Mesendoderm (in vitro differentiated cells): Measurements from ENCODE around the gene TRPM3.
A peak's percentile ranks its signal among the peaks of the same experiment; 100 is the strongest.

ENCODE experiments used
- DNase-seq: peaks from one replicate; pipeline ENCODE4 v3.0.0; 2013
- H2AK5ac ChIP-seq: 2 replicates; pipeline ENCODE4 v1.6.1; 2013; ENCODE audit warnings: low read length, inconsistent platforms
- H2BK120ac ChIP-seq: 2 replicates; pipeline ENCODE4 v1.6.1; 2013; ENCODE audit warnings: low read depth, mild to moderate bottlenecking, low read length, moderate library complexity, mixed read lengths
- H2BK15ac ChIP-seq: replicated peaks from 2 replicates; pipeline ENCODE4 v1.6.1; 2013; ENCODE audit warnings: low read depth, mild to moderate bottlenecking, moderate library complexity
- H2BK5ac ChIP-seq: 2 replicates; pipeline ENCODE4 v1.6.1; 2013; ENCODE audit warnings: low read length, inconsistent platforms
- H3K18ac ChIP-seq: 2 replicates; pipeline ENCODE4 v1.6.1; 2013; ENCODE audit warnings: mild to moderate bottlenecking, low read length, mixed read lengths
- H3K23ac ChIP-seq: one replicate; pipeline ENCODE4 v1.6.1; 2013; ENCODE audit warnings: low read length
- H3K27ac ChIP-seq: 2 replicates; pipeline ENCODE4 v1.5.1; 2013; ENCODE audit warnings: low read depth, mild to moderate bottlenecking, inconsistent platforms, low read length, moderate library complexity
- H3K27me3 ChIP-seq: 2 replicates; pipeline ENCODE4 v1.6.1; 2013; ENCODE audit warnings: low read length, control low read depth, mild to moderate bottlenecking, inconsistent platforms; ENCODE audit not compliant: insufficient read depth, poor library complexity
- H3K36me3 ChIP-seq: 2 replicates; pipeline ENCODE4 v1.6.1; 2013; ENCODE audit warnings: low read length, inconsistent platforms; ENCODE audit not compliant: control insufficient read depth, insufficient read depth
- H3K4ac ChIP-seq: one replicate; pipeline ENCODE4 v1.6.1; 2013; ENCODE audit warnings: low read depth, mild to moderate bottlenecking, low read length, moderate library complexity
- H3K4me1 ChIP-seq: 2 replicates; pipeline ENCODE4 v1.6.1; 2013; ENCODE audit warnings: low read depth, low read length, inconsistent platforms; ENCODE audit not compliant: control insufficient read depth
- H3K4me2 ChIP-seq: 2 replicates; pipeline ENCODE4 v1.6.1; 2013; ENCODE audit warnings: low read length
- H3K4me3 ChIP-seq: 2 replicates; pipeline ENCODE4 v1.5.1; 2013; ENCODE audit warnings: mild to moderate bottlenecking, low read length
- H3K56ac ChIP-seq: one replicate; pipeline ENCODE4 v1.6.1; 2013; ENCODE audit warnings: low read length
- H3K79me1 ChIP-seq: 2 replicates; pipeline ENCODE4 v1.6.1; 2013; ENCODE audit warnings: low read length, inconsistent platforms
- H3K79me2 ChIP-seq: 2 replicates; pipeline ENCODE4 v1.6.1; 2013; ENCODE audit warnings: mild to moderate bottlenecking, low read length; ENCODE audit not compliant: control insufficient read depth, insufficient read depth
- H3K9ac ChIP-seq: 2 replicates; pipeline ENCODE4 v1.6.1; 2013; ENCODE audit warnings: low read length, inconsistent platforms
- H4K5ac ChIP-seq: one replicate; pipeline ENCODE4 v1.6.1; 2013; ENCODE audit warnings: low read length
- H4K8ac ChIP-seq: one replicate; pipeline ENCODE4 v1.6.1; 2013; ENCODE audit warnings: low read depth, mild to moderate bottlenecking, control low read depth, low read length, moderate library complexity
- WGBS: extraction: QIAGEN DNeasy Blood & Tissue Kit; methylation state at CpG from one replicate; pipeline ENCODE4 v1.1.7; 2013; ENCODE audit warnings: low lambda C conversion rate, missing lambda C conversion rate; ENCODE audit not compliant: insufficient coverage; ENCODE audit errors: extremely low coverage; 5-methylcytosine and 5-hydroxymethylcytosine counted together

The TRPM3 gene

GRCh38 chr9:70578720-70579119 is 542.7 kb downstream of the TRPM3 start:
- Histone ChIP-seq H3K27ac (no peak overlapping the region), H2BK15ac (no peak overlapping the region), H2BK120ac (no peak overlapping the region), H2AK5ac (no peak overlapping the region), H3K9ac (no peak overlapping the region), H2BK5ac (no peak overlapping the region), H3K36me3 (no peaks in the 10 kb centered on the region), H3K23ac (no peak overlapping the region), H3K4me1 (no peaks in the 10 kb centered on the region), H3K56ac (no peak overlapping the region), H4K8ac (no peak overlapping the region), H3K79me2 (no peaks in the 10 kb centered on the region), H3K4me3 (no peak overlapping the region), H3K79me1 (no peaks in the 10 kb centered on the region), H3K4ac (no peak overlapping the region), H4K5ac (no peak overlapping the region), H3K4me2 (no peak overlapping the region), H3K18ac (no peak overlapping the region), H3K27me3 (no peaks in the 10 kb centered on the region)
- WGBS: no CpG with 5 or more reads among the region's 1 CpG
- no peak for DNase-seq

DNA sequence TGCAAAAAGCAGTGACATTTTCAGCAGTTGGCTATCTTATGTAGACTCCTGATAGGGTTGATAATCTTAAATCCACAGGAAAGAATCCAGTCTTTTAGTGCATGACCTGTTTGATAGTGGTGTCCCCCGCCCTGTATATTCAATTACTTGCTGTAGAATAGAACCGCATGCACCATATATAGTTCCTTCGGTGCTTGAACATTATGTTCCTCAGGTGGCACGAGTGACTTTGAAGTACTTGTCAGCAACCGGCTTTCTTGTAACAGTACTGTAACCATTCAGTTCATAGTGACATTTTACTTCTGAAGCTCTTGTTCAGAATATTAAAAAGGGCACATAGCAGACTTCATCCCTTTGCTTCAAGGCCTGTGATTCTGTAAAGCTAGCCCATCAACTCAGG is 543.8 kb downstream of the TRPM3 start:
- no peak overlapping the region for H2AK5ac ChIP-seq
- no peaks in the 10 kb centered on the region for H3K79me1 ChIP-seq
- H2BK5ac ChIP-seq: no peak overlapping the region
- no peaks in the 10 kb centered on the region for H3K27me3 ChIP-seq
- H3K4me1 ChIP-seq: no peaks in the 10 kb centered on the region
- no peak for DNase-seq
- no peak overlapping the region for H3K23ac ChIP-seq
- no peak overlapping the region for H3K4me3 ChIP-seq
- H3K56ac ChIP-seq: no peak overlapping the region
- no peaks in the 10 kb centered on the region for H3K79me2 ChIP-seq
- H3K9ac ChIP-seq: no peak overlapping the region
- H3K36me3 ChIP-seq: no peaks in the 10 kb centered on the region
- no peak overlapping the region for H4K8ac ChIP-seq
- WGBS: no CpG with 5 or more reads among the region's 5 CpGs
- H3K27ac ChIP-seq: no peak overlapping the region
- H3K18ac ChIP-seq: no peak overlapping the region
- H2BK15ac ChIP-seq: no peak overlapping the region
- no peak overlapping the region for H2BK120ac ChIP-seq
- no peak overlapping the region for H3K4ac ChIP-seq
- no peak overlapping the region for H4K5ac ChIP-seq
- no peak overlapping the region for H3K4me2 ChIP-seq

- H3K23ac ChIP-seq: no peak overlapping the region
- H3K27ac ChIP-seq: no peak overlapping the region
- H3K56ac ChIP-seq: no peak overlapping the region
- no peak overlapping the region for H2BK5ac ChIP-seq
- H3K79me1 ChIP-seq: no peaks in the 10 kb centered on the region
- no peak overlapping the region for H4K8ac ChIP-seq
- no peak overlapping the region for H3K4ac ChIP-seq
- DNase-seq: no peak
- no peak overlapping the region for H3K18ac ChIP-seq
- no peaks in the 10 kb centered on the region for H3K27me3 ChIP-seq
- no peak overlapping the region for H3K4me3 ChIP-seq
- H2AK5ac ChIP-seq: no peak overlapping the region
- no peaks in the 10 kb centered on the region for H3K79me2 ChIP-seq
- no peak overlapping the region for H3K9ac ChIP-seq
- no peak overlapping the region for H2BK15ac ChIP-seq
- H3K4me1 ChIP-seq: no peaks in the 10 kb centered on the region
- H2BK120ac ChIP-seq: no peak overlapping the region
- H4K5ac ChIP-seq: no peak overlapping the region
- WGBS: no CpG with 5 or more reads among the region's 2 CpGs
- no peak overlapping the region for H3K4me2 ChIP-seq
- no peaks in the 10 kb centered on the region for H3K36me3 ChIP-seq
These were observed 545.3 kb downstream of the TRPM3 start for GRCh38 chr9:70576116-70576515.

DNA sequence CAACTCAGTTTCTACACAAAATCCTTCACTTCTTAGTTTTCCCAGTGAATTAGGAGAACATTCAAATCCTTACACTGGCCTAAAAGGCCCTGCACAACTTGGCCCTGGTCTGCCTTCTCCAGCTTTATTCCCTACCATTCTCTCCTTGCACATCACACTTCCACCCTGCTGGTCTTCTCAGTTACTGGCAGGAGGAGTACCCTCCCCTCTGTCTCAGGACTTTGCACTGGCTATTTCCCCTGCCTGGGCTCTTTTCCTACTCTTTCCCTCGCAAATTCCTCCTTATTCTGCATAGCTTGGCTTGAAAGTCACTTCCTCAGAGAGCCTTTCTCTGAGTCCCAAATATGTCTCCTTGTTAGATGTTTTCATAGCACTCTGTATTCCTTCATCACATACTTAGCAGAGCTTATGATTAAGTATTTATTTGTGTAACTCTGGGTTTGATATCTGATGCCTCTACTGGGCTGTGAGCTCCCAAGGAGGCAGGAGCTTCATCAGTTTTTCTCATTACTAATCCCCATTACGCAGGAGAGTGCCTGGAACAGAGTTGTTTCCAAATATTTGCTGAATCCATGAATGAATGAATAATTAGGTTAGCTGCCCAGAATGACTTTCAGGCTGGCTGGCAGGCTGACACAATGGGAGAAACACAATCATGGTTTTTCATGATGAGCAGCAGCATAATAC is 547.1 kb downstream of the TRPM3 start:
- Histone ChIP-seq H4K5ac (no peak overlapping the region), H3K56ac (no peak overlapping the region), H3K36me3 (no peaks in the 10 kb centered on the region), H3K4me3 (no peak overlapping the region), H3K27ac (no peak overlapping the region), H2AK5ac (no peak overlapping the region), H3K79me1 (no peaks in the 10 kb centered on the region), H2BK5ac (no peak overlapping the region), H2BK120ac (no peak overlapping the region), H3K4me2 (no peak overlapping the region), H3K23ac (no peak overlapping the region), H4K8ac (no peak overlapping the region), H2BK15ac (no peak overlapping the region), H3K27me3 (no peaks in the 10 kb centered on the region), H3K4ac (no peak overlapping the region), H3K9ac (no peak overlapping the region), H3K79me2 (no peaks in the 10 kb centered on the region), H3K18ac (no peak overlapping the region), H3K4me1 (no peaks in the 10 kb centered on the region)
- peak; percentile 44 for DNase-seq
- no CpG with 5 or more reads among the region's 2 CpGs for WGBS

- H2BK5ac ChIP-seq: no peak overlapping the region
These were observed 548.1 kb downstream of the TRPM3 start for GRCh38 chr9:70573308-70573707.

DNA sequence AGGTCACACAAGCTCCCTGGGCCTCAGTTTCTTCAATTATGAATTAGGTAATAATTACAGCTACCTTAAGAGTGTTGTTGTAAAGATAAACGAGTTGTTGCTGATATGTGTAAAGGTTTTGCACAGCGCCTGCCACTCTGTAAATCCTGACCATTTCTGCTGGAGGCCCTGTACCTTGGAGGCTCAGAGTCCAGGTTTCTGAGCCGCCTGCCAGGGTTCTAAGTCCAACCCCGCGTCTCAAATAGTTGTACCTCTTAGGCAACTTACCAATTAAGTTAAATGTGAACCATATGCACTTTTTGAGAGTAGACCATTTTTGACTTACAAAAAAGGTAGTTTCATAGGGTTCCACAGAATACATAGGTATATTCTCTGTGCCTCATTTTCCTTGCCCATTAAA is 550.2 kb downstream of the TRPM3 start:
- H3K79me2 ChIP-seq: no peaks in the 10 kb centered on the region

More at GRCh38 chr9:70573308-70573707, 548.1 kb downstream of the TRPM3 start:
- Histone ChIP-seq H3K9ac (no peak overlapping the region), H3K23ac (no peak overlapping the region), H4K8ac (no peak overlapping the region), H2BK15ac (no peak overlapping the region), H2AK5ac (no peak overlapping the region), H3K18ac (no peak overlapping the region), H3K56ac (no peak overlapping the region), H3K27me3 (no peaks in the 10 kb centered on the region), H3K79me2 (no peaks in the 10 kb centered on the region), H3K4ac (no peak overlapping the region), H3K79me1 (no peaks in the 10 kb centered on the region), H3K4me3 (no peak overlapping the region), H3K27ac (no peak overlapping the region), H3K4me2 (no peak overlapping the region), H4K5ac (no peak overlapping the region), H2BK120ac (no peak overlapping the region), H3K36me3 (no peaks in the 10 kb centered on the region), H3K4me1 (no peaks in the 10 kb centered on the region)
- DNase-seq: no peak

More for the DNA sequence above, 550.2 kb downstream of the TRPM3 start:
- no peak overlapping the region for H3K23ac ChIP-seq
- H3K27ac ChIP-seq: no peak overlapping the region
- H2BK5ac ChIP-seq: no peak overlapping the region
- no peak overlapping the region for H3K4me3 ChIP-seq
- H3K4me2 ChIP-seq: no peak overlapping the region
- H3K4me1 ChIP-seq: no peaks in the 10 kb centered on the region
- H4K5ac ChIP-seq: no peak overlapping the region
- no peak overlapping the region for H3K4ac ChIP-seq
- no peaks in the 10 kb centered on the region for H3K36me3 ChIP-seq
- no CpG with 5 or more reads among the region's 5 CpGs for WGBS
- no peak overlapping the region for H2AK5ac ChIP-seq
- H3K27me3 ChIP-seq: no peaks in the 10 kb centered on the region
- no peak for DNase-seq
- H3K79me1 ChIP-seq: no peaks in the 10 kb centered on the region
- H3K9ac ChIP-seq: no peak overlapping the region
- no peak overlapping the region for H2BK15ac ChIP-seq
- no peak overlapping the region for H3K56ac ChIP-seq
- H3K18ac ChIP-seq: no peak overlapping the region
- no peak overlapping the region for H2BK120ac ChIP-seq
- H4K8ac ChIP-seq: no peak overlapping the region
